GM19324 (cell line): ENCODE data around the gene SLC9B1.
A peak's percentile ranks its signal among the peaks of the same experiment; 100 is the strongest.

Source experiments
- ATAC-seq: cut with Tn5 transposase; IDR thresholded peaks from one replicate; pipeline ENCODE4 v1.9.1; 2021; ENCODE audit warnings: mild to moderate bottlenecking, moderate library complexity; ENCODE audit not compliant: unreplicated experiment, low FRiP score

The SLC9B1 gene

DNA sequence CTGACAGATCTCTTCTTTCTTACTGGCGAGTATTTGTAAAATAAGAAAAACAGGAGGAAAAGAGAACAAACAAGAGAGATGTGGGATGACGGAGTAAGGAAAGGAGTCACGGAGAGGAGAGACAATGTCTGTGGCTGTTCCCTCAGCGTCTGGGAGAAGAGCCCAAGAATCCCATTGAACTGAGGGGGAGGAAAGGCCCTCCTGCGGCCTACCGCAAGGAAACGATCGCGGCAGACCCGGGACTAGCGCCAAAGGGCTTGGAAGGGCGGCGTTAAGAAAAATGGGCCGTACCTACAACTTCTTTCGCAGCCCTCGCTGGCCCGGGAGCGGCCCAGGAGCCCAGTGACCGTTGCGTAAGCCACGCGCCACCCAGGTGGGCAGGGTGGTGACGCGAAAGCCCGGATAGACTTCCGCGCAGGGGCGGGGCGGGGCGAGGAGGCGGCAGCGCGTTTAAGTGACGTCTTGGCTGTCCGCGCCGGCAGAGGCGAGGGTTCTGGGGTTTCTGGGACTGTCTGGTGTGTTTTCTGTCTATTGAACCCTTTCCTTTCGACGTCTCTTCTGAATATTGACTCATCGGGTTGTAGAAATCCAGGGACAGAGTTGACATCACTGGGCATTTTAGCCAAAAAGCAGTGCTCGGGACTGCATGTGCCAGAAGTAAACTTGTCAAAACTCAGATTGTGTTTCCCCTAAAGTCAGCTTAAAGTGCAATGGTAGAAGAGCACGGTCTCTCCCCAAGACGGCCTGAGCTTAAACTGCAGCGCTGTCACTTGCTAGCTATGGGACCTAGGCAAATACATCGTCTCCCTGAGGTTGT lies at the start of gene SLC9B1:
Gene SLC9B1 (minus strand): TSS at position 398 of the 817 bp plus-strand sequence. CDS start 27,994 bp downstream, outside the sequence.
- ATAC-seq, result peak; percentile 99

DNA sequence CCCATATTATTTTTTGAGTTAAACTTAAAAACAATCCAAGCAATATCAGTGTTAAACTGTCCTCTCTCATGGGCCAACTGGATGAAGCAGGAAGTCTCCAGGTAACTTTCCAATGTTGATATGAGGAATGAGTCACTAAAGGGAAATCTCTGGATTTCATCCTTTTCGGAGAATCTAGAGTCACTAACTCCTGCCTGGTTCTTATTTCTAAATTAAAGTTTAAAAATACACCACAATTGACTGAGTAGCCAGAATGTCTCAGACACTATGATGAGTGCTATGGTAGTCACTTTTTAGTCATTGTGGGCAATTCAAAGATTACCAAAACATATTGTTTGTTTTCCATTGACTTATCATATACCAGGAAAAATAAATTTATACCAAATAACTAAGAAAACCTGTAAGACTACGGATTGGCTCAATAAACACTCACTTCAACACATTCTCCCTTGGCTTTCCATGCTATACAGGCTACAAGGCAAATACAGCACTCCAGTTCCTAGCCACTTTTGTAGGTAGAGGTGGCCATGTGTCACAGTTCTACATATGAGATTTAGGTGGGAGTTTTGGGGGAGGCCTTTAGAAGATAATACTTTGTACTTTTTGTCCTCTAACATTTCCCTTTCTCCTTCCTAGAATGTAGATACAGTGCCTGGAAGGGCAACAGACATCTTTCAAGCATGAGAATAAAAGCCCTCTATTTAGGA lies 48.5 kb upstream of the SLC9B1 start:
- no peak for ATAC-seq

DNA sequence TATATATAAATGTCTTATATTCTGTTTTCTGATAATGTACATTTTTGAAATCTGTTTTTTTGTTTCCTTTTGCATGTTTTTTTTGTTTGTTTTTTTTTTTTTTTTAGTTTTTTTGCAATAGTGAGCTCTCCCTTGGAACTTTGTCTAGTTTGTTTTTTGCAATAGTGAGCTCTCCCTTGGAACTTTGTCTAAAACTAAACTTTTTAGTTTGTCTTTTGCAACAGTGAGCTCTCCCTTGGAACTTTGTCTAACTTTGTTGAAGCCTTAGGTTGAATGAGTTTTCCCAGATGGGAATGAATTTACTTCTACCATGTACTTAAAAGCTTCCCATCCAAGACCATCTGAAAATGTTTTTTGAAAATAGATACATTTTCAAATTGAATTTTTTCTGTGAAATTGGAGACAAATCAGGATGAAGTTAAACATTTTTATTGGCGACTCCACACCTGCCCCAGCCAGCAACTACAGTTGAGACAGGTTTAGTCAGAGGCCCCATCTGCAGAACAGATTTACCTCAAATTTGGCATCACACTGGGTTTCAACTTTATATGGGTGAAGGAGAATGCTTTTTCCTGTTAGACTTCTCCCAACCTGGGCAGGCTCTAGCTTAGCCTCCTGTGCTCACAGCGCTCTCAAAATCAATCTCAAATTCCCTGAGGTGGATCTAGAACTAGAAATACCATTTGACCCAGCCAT lies 41.1 kb upstream of the SLC9B1 start:
- ATAC-seq, result no peak

DNA sequence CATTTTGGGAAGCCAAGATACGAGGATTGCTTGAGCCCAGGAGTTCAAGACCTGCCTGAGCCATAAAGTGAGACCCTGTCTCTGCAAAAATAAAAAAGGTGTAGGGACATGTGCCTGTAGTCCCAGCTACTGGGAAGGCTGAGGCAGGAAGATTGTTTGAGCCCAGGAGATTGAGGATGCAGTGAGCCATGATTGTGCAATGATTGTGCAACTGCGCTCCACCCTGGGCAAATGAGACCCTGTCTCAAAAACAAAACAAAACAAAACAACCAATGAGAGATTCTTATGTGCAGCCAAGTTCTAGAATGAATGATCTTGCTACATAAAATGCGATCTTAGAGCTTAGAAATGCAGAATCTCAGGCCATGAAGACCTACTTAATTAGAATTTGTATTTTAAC lies 34.5 kb upstream of the SLC9B1 start:
- ATAC-seq, result no peak

DNA sequence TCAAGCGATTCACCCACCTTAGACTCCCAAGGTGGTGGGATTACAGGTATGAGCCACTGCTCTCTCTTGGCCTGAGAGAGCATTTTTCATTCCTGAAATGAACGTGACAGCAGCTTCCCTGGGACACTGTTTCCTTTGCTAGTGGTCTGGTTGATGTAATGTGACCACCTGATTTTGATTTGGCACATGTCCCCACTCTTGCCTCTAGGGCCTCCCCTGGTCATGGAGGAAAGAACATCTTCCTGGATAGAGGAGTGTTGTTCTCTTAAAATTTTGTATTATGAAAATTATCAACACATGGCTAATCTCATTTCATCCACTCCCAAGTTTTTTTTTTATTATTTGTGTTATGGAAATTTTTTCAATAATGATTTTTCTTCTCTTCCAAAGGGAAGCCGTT lies 33.3 kb upstream of the SLC9B1 start:
- no peak for ATAC-seq

- no peak for ATAC-seq
These were observed 32.6 kb upstream of the SLC9B1 start for GRCh38 chr4:103052145-103052544.

DNA sequence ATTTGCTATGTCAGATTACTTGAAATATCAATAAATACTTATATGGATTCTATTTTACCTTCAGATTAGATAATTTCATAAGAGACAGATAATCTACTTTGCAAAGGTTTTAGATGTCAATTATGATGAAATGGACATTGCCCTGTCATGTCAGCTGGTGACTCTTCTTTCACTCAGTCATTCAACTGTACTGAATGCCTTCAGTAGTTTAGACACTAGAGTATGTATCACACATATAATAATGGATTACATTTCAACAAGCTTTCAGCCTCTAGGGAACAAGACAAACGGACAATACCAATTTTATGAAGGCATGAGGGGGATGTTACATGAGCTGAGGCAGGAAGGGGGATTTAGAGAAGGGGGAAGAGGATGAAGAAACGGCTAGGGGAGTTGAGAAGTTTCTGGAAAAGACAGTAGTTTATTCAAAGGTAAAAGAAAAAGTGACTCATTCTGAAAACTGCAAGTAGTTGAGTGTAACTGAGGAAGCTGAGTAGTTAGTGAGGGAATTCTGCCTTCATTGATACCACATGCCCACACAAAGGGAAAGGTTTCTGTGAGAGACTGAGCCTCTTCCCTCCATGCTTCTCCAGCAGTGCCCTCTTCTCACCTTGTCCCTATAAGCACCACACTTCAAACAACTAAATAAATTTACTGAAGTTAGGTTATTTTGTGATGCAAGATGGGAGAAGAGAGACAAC lies 31.4 kb upstream of the SLC9B1 start:
- no peak for ATAC-seq

DNA sequence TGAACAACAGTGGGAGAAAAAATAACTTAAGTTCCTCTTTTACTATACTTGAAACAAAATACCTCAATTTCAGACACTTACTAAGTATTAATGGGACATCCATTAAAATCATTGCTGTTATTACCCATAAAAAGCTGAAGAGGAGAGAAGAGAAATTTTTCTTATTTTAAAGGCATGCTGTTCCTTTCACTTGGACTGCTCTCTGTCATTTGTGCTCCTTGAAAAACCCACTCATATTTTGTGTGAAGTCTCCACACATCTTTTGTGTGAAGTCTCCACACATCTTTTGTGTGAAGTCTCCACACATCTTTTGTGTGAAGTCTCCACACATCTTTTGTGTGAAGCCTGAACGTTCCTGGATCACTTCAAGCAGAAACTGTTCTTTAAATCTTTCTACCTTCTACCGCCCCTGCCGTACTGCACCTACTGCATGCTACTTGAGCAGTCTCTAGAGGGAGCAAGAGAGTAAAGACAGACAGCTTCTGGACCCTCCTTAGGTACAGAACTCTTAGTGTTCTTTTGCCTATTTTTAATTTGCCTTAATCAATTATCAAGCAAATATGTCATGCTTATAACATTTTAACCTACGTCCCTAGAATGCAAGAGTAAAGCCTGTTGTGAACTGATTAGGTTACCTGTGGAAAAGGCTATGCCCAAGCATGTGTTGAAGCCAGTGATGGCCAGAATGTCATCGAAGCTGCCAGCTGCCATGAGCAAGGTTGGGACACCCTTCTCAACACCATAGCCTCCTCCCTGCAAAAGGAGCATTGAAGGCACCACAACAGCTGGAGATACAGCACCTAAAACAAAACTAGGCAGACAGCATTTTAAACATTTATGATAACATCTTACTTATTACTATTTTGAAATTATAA lies 27.1 kb upstream of the SLC9B1 start:
- ATAC-seq, result peak; percentile 88

DNA sequence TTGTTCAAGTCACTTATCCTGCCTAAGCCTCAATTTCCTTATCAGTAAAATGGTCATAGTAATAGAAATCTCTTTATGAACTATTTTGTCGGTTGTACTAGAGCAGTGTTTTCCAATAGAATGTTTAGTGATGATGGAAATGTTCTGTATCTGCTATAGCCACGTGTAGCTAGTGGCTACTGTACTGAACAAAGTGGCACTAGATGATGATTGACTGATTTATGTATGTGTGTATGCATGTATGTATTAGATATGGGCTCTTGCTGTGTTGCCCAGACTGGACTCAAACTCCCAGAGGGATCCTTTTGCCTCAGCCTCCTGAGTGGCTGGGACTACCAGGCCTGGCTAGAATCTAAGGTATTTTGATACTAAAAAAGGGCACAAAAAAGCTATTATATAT lies 24.7 kb upstream of the SLC9B1 start:
- no peak for ATAC-seq

DNA sequence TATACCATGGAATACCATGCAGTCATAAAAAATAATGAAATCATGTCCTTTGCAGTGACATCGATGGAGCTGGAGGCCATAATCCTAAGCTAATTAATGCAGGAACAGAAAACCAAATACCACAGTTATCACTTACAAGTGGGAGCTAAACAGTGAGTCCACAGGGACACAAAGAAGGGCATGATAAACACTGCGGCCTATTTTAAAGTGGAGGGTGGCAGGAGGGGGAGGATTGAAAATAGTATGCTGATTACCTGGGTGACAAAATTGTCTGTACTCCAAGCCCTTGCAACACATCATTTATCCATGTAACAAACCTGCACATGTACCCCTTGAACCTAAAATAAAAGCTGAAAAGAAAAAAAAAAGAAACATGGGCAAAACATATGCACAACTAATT lies 16.7 kb upstream of the SLC9B1 start:
- no peak for ATAC-seq

GRCh38 chr4:103032574-103032973 lies 13.1 kb upstream of the SLC9B1 start:
- ATAC-seq, result no peak

DNA sequence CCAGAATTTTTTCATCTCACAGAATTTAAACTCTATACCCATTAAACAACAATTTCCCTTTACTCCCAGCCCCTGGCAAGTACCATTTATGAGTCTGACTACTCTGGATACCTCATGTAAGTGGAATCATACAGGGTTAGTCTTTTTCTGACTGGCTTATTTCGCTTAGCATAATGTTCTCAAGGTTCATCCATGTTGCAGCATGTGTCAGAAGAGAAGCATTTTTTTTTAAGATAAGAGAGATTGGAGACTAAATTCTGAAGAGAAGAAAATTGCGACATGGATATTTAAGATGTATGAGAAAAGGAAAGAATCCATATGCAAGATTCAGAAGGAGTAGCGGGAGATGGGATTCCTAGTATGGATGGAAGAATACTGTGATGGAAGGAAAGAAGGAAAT lies 11.3 kb upstream of the SLC9B1 start:
- ATAC-seq, result no peak

DNA sequence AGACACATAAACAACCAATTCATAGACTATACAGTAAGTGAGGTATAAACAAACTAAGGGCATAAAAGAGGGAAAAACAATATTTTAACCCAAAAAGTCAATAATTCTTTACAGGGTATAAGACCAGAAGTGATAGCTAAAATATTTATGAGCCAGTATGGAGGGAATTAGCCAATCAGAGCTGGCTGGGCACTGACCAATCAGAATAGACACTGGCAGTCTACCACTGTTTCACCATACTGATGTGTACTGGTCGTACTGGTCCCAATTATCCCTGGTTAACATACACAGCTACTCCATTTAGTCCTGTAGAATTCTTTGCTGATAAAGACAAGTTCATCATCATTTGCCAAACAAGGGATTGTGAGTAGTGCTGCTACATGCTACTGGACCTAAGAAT lies 9.8 kb upstream of the SLC9B1 start:
- ATAC-seq, result no peak

GRCh38 chr4:103026868-103027267 lies 7.4 kb upstream of the SLC9B1 start:
- no peak for ATAC-seq

DNA sequence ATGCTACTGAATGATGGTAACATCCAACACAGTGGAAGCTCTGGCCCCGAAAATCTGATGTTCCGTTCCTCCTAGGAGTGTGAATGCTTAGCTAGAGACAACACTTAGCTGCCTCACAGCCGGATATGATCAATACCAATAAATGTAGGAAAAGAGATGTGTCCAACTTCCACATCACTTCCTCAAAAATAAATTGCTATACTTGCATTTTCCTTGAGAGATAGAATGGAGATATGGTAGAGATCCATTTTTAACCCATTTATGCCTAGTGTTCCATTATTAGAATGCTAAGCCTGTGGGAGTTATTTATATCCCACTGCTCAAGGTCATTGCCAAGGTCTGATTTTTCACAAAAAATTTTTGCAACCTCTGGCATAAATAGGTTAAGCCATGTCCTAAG lies 5.5 kb upstream of the SLC9B1 start:
- no peak for ATAC-seq

DNA sequence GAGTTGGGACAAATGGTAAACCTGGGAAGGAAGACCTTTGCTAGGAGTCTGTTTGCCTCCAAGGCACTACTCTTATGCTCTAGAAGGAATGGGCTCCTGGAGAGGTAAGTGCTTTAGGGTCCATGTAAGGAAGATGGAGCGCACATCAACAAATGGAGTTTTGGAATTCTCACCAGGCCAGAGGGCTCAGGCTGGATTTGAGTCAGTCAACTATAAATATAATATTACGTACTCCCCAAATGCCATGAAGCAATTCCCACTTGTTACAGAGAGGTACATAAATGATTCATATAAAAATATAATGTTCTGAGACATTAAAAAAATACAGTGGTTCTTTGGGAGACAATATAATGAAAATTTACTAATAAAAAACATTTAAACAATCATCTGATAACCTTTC lies 1.6 kb upstream of the SLC9B1 start:
- ATAC-seq, result no peak

- ATAC-seq, result no peak
These were observed 856 bp downstream of the SLC9B1 start for GRCh38 chr4:103018391-103019307.

DNA sequence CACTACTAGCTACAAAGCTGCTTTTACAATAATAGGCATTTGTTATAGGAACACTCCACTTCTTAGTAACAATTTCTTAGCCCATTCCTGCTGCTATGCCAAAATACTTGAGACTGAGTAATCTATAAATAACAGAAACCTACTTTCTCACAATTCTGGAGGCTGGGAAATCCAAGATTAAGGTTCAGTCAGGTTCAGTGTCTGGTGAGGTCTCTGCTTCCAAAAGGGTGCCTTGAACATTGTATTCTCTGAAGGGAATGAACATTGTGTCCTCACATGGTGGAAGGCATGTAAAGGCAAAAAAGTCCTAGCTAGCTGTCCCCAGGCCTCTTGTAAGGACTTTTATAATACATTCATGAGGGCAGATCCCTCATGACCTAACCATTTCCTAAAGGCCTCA lies 7.0 kb downstream of the SLC9B1 start:
- ATAC-seq, result no peak

GRCh38 chr4:103012060-103012459 lies 7.4 kb downstream of the SLC9B1 start:
- no peak for ATAC-seq
